Measurements from ENCODE around the gene NTNG2.

Gene NTNG2

GRCh38 chr9:132238026-132238972, 76.4 kb downstream of the NTNG2 start:
- no peak for DNase-seq

GRCh38 chr9:132238992-132239391, 77.1 kb downstream of the NTNG2 start:
- no peak for DNase-seq

- no peak for DNase-seq
These were observed 77.7 kb downstream of the NTNG2 start for GRCh38 chr9:132239518-132239917.

GRCh38 chr9:132239999-132240840, 78.4 kb downstream of the NTNG2 start:
- no peak for DNase-seq

DNA sequence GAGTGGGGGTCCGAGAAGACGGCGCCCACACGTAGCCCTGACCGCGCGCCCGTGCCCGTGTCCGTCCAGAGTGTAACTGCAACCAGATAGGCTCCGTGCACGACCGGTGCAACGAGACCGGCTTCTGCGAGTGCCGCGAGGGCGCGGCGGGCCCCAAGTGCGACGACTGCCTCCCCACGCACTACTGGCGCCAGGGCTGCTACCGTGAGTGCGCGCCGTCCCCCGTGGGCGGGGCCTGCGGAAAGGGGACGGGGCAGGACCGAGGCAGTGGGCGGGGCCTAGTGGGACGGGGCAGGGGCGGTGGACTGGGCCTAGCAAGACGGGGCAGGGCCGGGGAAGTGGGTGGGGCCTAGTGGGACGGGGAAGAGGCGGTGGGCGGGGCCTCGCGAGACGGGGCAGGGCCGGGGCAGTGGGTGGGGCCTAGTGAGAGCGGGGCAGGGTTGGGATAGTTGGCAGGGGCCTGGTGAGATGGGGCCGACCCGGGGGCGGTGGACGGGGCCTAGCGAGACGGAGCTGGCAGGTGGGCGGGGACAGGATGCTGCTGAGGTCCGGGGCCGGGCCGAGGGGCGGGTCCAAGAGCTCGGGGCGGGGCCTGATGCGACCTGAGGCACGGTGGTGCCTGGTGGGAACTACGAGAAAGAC, 79.1 kb downstream of the NTNG2 start:
- DNase-seq = peak; percentile 99

GRCh38 chr9:132241483-132241839, 79.6 kb downstream of the NTNG2 start:
- DNase-seq = no peak

DNA sequence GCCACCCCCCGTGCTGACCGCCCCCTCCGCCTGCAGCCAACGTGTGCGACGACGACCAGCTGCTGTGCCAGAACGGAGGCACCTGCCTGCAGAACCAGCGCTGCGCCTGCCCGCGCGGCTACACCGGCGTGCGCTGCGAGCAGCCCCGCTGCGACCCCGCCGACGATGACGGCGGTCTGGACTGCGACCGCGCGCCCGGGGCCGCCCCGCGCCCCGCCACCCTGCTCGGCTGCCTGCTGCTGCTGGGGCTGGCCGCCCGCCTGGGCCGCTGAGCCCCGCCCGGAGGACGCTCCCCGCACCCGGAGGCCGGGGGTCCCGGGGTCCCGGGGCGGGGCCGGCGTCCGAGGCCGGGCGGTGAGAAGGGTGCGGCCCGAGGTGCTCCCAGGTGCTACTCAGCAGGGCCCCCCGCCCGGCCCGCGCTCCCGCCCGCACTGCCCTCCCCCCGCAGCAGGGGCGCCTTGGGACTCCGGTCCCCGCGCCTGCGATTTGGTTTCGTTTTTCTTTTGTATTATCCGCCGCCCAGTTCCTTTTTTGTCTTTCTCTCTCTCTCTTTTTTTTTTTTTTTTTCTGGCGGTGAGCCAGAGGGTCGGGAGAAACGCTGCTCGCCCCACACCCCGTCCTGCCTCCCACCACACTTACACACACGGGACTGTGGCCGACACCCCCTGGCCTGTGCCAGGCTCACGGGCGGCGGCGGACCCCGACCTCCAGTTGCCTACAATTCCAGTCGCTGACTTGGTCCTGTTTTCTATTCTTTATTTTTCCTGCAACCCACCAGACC, 80.2 kb downstream of the NTNG2 start:
- peak; percentile 56 for DNase-seq

DNA sequence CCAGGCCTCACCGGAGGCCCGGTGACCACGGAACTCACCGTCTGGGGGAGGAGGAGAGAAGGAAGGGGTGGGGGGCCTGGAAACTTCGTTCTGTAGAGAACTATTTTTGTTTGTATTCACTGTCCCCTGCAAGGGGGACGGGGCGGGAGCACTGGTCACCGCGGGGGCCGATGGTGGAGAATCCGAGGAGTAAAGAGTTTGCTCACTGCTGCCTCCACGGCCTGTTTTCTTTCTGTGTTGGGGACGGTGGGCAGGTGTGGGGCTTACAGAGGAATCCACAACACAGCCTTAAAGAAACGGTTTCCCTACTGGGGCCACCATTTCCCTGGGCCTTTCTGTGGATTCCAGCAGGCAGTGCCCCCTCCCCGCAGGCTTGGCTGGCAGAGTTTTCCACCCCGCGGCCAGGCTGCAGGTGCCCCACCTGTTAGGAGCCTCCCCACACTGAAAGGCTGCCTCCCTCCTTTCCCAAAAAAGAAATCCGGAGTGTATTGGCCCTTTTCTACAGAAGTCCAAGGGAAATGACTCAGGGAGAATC, 80.8 kb downstream of the NTNG2 start:
- no peak for DNase-seq

DNA sequence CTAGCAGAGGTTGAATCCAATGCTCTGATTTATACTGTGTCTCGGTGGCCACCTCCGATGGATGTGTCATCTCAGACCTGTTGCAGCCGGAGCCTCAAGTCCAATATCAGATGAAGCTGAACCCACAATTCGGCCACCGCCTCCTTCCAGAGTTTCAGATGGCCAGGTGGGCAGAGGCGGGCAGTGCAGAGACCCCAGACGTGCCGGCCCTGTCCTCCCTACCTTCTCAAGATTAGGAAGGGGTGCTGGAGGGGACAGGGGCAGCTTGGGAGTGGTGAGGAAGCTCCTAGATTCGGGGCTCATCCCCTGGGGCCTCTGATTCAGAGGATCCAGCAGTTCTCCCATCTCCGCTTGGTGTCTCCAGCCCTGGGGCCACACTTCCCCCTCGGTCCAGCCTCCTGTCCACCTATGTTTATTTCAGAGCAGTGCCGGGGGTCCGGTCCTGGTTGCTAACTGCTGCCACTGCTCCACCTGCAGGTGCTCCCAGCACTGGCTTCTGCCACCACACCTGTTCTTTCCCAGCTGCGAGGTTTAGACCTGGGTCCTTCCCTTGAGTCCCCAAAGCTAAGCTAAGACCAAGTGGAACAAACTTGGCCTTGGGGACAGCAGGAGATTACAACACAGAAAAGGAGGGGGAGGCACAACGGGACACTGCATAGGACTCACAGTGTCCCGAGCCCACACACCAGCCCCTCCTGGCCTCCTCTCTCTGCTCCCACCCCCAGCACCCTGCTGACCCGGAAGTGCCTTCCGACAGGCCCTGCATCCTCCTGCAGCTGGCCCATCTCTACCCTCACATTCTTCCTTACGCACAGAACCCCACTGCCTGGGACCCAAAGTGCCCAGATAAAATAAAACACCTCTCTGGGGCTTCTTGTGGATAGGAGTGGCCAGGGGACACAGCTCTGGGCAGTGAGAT, 81.6 kb downstream of the NTNG2 start:
- DNase-seq = no peak

DNA sequence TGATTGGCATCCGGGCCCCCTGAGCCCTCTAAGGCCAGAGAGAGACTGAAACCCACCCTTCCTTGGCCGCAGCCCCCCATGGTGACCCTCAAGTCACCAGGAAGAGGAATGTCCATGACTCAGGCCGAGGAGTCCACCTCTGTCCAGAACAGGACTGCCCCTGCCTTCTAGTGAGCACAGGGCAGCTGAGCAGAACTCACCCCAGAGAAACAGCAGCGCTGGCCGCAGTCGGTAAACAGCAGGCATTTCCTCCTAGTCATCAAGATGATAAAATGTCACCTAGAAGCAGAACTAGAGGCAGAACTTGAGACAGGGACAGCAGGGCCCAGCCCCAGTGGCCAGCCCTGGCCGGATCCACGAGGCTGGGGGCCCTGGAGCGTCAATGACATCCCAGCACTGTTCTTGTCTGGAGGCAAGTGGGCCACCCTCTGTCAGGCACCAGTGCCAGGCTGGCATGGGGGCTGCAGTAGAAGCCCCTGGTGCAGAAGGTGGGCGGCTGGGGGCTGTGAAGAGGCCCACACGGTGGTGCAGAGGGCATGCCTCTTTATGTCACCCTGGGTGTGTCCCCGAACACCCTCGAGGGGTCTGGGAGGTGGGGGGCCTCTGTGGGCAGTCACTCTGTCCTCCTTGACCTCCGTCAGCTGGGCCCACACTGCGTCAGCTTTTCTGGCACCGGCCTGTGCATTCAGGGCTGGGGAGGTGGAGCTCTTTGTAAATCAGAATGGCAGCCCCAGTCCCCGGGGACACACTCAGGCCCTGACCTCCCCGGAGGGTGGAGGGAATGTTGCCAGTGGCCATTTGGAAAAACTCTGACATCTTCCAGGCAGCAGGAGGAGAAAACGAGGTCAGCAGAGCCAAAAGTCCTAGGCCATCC, 83.0 kb downstream of the NTNG2 start:
- no peak for DNase-seq

DNA sequence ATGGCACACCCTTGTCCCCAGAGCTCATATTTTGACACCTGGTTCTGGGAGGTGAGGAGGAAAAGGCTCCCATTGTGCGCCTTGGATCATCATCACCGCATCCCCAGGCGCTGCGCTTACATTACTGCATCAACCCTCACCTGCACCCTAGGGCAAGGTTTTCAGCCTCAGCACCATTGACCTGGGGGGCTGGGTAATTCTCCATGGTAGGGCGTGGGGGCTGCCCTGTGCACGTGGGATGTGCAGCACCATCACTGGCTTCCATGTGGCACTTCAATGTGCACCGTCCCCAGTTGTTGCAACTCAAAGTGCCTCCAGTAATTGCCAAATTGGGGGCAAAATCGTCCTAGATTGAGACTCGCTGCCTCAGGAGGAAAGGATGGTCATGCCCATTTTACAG, 83.6 kb downstream of the NTNG2 start:
- no peak for DNase-seq

- no peak for DNase-seq
These were observed 86.1 kb downstream of the NTNG2 start for GRCh38 chr9:132247942-132248341.

GRCh38 chr9:132249123-132249522, 87.3 kb downstream of the NTNG2 start:
- no peak for DNase-seq

DNA sequence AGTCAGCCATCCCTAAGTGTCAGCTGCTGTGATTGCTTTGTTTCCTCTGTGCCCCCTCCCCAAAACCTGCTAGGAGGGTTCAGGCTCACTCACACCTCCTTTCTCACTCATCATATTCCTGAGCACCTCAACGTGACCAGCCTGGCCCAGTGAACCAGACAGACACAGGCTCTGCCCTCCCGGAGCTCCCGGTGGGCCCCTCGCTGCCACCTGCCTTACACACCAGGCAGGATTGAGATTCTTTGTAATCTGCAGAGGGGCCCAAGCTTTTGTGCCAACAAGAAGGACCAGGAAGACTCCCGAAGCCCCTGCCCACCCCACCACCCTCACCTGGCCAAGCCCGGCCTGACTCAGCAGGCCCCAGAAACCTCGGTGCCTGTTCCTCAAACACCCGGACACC, 87.8 kb downstream of the NTNG2 start:
- DNase-seq = no peak

DNA sequence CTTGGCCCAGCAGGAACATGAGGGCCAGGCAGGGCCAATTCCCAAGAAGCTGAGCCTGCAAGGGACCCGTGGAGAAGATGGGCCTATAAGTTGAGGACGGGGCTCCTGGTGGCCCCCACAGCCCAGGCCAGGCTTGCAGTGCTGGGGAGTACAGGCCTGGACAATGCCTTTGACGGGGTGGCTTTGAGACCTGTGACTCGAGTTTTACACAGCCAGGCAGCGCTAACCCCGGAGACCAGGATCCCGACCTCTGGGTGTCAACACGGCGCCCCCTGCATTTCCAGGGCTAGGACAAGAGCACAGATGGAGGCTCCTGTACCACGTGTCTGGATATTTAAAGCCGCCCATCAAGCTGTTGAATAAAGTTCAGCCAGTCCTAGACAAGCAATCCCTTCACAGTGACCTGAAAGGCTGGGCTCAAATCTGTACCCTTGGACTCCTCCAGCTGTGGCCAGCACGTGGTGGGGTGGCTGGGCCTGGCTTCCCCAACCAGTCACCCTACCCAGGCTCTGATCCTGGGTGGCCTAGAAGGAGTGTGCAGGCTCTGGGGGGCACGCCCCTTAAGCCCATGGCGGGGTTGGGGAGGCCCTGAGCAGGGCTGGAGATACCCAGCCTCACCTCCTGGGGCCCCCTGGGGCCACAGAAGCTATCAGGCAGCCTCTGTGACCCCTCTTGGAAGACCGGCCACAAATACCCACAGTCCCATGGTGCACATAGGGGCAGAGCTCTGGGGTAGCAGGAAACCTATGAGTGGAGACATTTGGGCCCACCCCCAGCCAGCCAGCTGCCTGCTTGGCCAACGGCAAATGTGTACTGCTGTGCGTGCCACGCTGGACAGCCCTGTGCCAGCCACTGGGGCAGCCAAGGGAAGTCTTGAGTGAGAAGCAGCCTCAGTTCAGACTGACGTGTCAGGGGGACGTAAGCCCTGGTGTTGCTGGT, 88.7 kb downstream of the NTNG2 start:
- no peak for DNase-seq

GRCh38 chr9:132260846-132261245, 99.0 kb downstream of the NTNG2 start:
- no peak for DNase-seq

- no peak for DNase-seq
These were observed 104.2 kb downstream of the NTNG2 start for GRCh38 chr9:132266017-132266416.

- no peak for DNase-seq
These were observed 105.8 kb downstream of the NTNG2 start for GRCh38 chr9:132267660-132268059.
